Neural progenitor cell (in vitro differentiated cells): ENCODE measurements around the gene RNF220.

Experiments
- CTCF ChIP-seq: fragments of 200-600 bp; sonication (generic); IDR thresholded peaks from 2 replicates; pipeline ENCODE4 v1.5.1; 2017; ENCODE audit warnings: antibody characterized with exemption, mild to moderate bottlenecking
- EZH2 ChIP-seq: fragments of 200-600 bp; sonication (generic); IDR thresholded peaks from 2 replicates; pipeline ENCODE4 v1.6.1; 2017; ENCODE audit warnings: antibody characterized with exemption, mild to moderate bottlenecking, moderate library complexity
- EZH2phosphoT487 ChIP-seq: fragments of 200-600 bp; sonication (generic); IDR thresholded peaks from 2 replicates; pipeline ENCODE4 v1.6.1; 2017; ENCODE audit warnings: antibody characterized with exemption

- TF ChIP-seq CTCF: no peak
- no peak for TF ChIP-seq EZH2phosphoT487
- TF ChIP-seq EZH2: no peak
Observed at GRCh38 chr1:44515416-44515815, 110.4 kb downstream of the RNF220 start.
